ENCODE measurements around the gene LACC1. TPM values are rescaled to one million over a fixed set of nuclear protein-coding genes. Genes with fewer than 3 reads are reported as not detected.

The LACC1 gene
- total RNA-seq (1 to 10 TPM; 2.0 to 6.8 (median 5.3) TPM), polyA plus RNA-seq (1 to 10 TPM; 3.4 to 7.3 TPM)
- long read RNA-seq, donor 1, full-length matches to known transcripts, result 10 of 19 reads
- long read RNA-seq, donor 1, partial matches to known transcripts, result 1 of 19 reads
- long read RNA-seq, donor 1, other reads (novel, unspliced or antisense), result 8 of 19 reads
- long read RNA-seq, donor 2, full-length matches to known transcripts, result 5 of 5 reads
- long read RNA-seq, donor 2, partial matches to known transcripts, result 0 of 5 reads
- long read RNA-seq, donor 2, other reads (novel, unspliced or antisense), result 0 of 5 reads
- long read RNA-seq, donor 3, full-length matches to known transcripts, result 4 of 8 reads
- long read RNA-seq, donor 3, partial matches to known transcripts, result 0 of 8 reads
- long read RNA-seq, donor 3, other reads (novel, unspliced or antisense), result 4 of 8 reads

- H3K9me3 ChIP-seq, result no peaks in the 10 kb centered on the region
- H3K4me1 ChIP-seq (ENCODE audit: insufficient read depth), result peaks cover 1% of the 10 kb centered on the region
- peak within 1 kb of the TSS; percentile 80 to 90 for H3K27ac ChIP-seq
- no peaks in the 10 kb centered on the region for H3K27me3 ChIP-seq
- WGBS, 3 donors, result 1% methylated on average over 37 to 48 of the region's 48 CpGs
- intact Hi-C loops (cut with DNase I), result loop anchor here in 2 of 4 donors (10.0 kb wide), 3 partner anchors 75 to 805 kb away; no protein-coding TSS in a partner anchor
- peak in 2 of 5 donors; percentile 44 to 59 for DNase-seq
- H3K4me3 ChIP-seq, result peak within 1 kb of the TSS; percentile 70
- H3K36me3 ChIP-seq, result no peaks in the 10 kb centered on the region
- TF ChIP-seq CTCF (IDR thresholded peaks at IDR 0.05), result no peak
- no peak for TF ChIP-seq EP300 (IDR thresholded peaks at IDR 0.05)
- TF ChIP-seq POLR2A (IDR thresholded peaks at IDR 0.05), result no peak
Measured at GRCh38 chr13:43879755-43880181, at the start of gene LACC1. TSS of gene LACC1 (plus strand) at chr13:43879904. CDS start at chr13:43880986, 1,082 bp downstream.

DNA sequence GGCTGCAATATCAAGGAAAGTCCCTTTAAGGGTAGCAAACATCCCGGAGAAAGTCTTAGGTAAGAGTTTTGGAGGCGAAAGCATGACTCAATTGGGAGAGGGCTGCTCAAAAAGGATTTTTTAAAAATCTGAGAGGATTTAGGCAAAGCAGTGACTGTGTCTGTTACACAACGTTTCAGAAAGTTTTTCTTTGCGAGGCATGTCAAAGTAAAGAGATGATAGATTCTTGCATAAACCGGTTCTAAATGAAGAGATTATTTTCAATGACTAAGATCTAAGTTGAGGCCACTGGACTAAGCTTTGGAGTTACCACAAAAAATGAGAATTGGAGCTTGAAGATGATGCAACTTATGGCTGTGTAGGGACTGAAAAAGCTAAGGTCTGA lies 49.2 kb upstream of the LACC1 start:
- Histone ChIP-seq H3K4me3 (no peak overlapping the region), H3K36me3 (no peaks in the 10 kb centered on the region), H3K4me1 (ENCODE audit: insufficient read depth) (no peaks in the 10 kb centered on the region), H3K27me3 (no peaks in the 10 kb centered on the region), H3K9me3 (no peaks in the 10 kb centered on the region), H3K27ac (no peak overlapping the region)
- DNase-seq, result no peak
- 38 to 60% (median 47%) methylated on average over 5 of the region's 5 CpGs for WGBS, 3 donors
- intact Hi-C loops (cut with DNase I), result no loop called here
- TF ChIP-seq POLR2A (IDR thresholded peaks at IDR 0.05) (no peak), CTCF (IDR thresholded peaks at IDR 0.05) (no peak), EP300 (IDR thresholded peaks at IDR 0.05) (no peak)

GRCh38 chr13:43831088-43831487 lies 48.6 kb upstream of the LACC1 start:
- no peaks in the 10 kb centered on the region for H3K36me3 ChIP-seq
- no peaks in the 10 kb centered on the region for H3K4me1 ChIP-seq (ENCODE audit: insufficient read depth)
- H3K4me3 ChIP-seq, result no peak overlapping the region
- no peak for TF ChIP-seq EP300 (IDR thresholded peaks at IDR 0.05)
- no peak for TF ChIP-seq CTCF (IDR thresholded peaks at IDR 0.05)
- no peak for TF ChIP-seq POLR2A (IDR thresholded peaks at IDR 0.05)
- intact Hi-C loops (cut with DNase I), result no loop called here
- no peak overlapping the region for H3K27ac ChIP-seq
- no peaks in the 10 kb centered on the region for H3K9me3 ChIP-seq
- WGBS, 3 donors, result 54 to 64% (median 61%) methylated on average over 2 of the region's 2 CpGs
- no peaks in the 10 kb centered on the region for H3K27me3 ChIP-seq
- DNase-seq, result no peak

GRCh38 chr13:43835701-43836100 lies 44.0 kb upstream of the LACC1 start:
- H3K4me3 ChIP-seq, result no peak overlapping the region
- H3K4me1 ChIP-seq (ENCODE audit: insufficient read depth), result no peaks in the 10 kb centered on the region
- no peak for DNase-seq
- no peaks in the 10 kb centered on the region for H3K27me3 ChIP-seq
- no peak for TF ChIP-seq EP300 (IDR thresholded peaks at IDR 0.05)
- TF ChIP-seq POLR2A (IDR thresholded peaks at IDR 0.05), result no peak
- TF ChIP-seq CTCF (IDR thresholded peaks at IDR 0.05), result no peak
- intact Hi-C loops (cut with DNase I), result no loop called here
- H3K27ac ChIP-seq, result no peak overlapping the region
- H3K36me3 ChIP-seq, result no peaks in the 10 kb centered on the region
- 74 to 86% (median 80%) methylated on average over 2 of the region's 2 CpGs for WGBS, 3 donors
- no peaks in the 10 kb centered on the region for H3K9me3 ChIP-seq
